ENCODE measurements around the gene RAD51B. TPM values are rescaled to one million over a fixed set of nuclear protein-coding genes. Genes with fewer than 3 reads are reported as not detected.

RAD51B gene
- total and polyA plus RNA-seq, 9 of the 15 experiments (the other 6 are each of a cell fraction or from before 2014, with no cell fraction given) = 8.5 to 17.3 (median 11.3) TPM

- TF ChIP-seq ZBTB33 (CRISPR knock-in tag; IDR thresholded peaks at IDR 0.05) = no peak; the same call in 1 of the 2 replicates
- TF ChIP-seq MAX (CRISPR knock-in tag; IDR thresholded peaks at IDR 0.05) = no peak
- no peak for TF ChIP-seq HNRNPUL1 (IDR thresholded peaks at IDR 0.05; ENCODE audit: low read length)
- no peak for TF ChIP-seq SMAD2 (IDR thresholded peaks at IDR 0.05; ENCODE audit: low read depth, low read length)
- no peak for TF ChIP-seq FOXK1 (CRISPR knock-in tag; IDR thresholded peaks at IDR 0.05; ENCODE audit: borderline replicate concordance)
- TF ChIP-seq KLF13 (tag; IDR thresholded peaks at IDR 0.05; ENCODE audit: borderline replicate concordance, low read depth) = peak; percentile 42; the same call in 1 of the 2 replicates
- peak; percentile 97 for TF ChIP-seq NCOR1 (IDR thresholded peaks at IDR 0.05)
- TF ChIP-seq, protein P1, sequence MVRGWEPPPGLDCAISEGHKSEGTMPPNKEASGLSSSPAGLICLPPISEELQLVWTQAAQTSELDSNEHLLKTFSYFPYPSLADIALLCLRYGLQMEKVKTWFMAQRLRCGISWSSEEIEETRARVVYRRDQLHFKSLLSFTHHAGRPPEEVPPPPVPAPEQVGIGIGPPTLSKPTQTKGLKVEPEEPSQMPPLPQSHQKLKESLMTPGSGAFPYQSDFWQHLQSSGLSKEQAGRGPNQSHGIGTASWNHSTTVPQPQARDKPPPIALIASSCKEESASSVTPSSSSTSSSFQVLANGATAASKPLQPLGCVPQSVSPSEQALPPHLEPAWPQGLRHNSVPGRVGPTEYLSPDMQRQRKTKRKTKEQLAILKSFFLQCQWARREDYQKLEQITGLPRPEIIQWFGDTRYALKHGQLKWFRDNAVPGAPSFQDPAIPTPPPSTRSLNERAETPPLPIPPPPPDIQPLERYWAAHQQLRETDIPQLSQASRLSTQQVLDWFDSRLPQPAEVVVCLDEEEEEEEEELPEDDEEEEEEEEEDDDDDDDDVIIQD (CRISPR knock-in tag; IDR thresholded peaks at IDR 0.05) = no peak
- TF ChIP-seq XRCC3 (IDR thresholded peaks at IDR 0.05) = no peak
- no peak for TF ChIP-seq ZNF76 (CRISPR knock-in tag; IDR thresholded peaks at IDR 0.05; ENCODE audit: borderline replicate concordance)
- no peak for TF ChIP-seq MTF1 (CRISPR knock-in tag; IDR thresholded peaks at IDR 0.05; ENCODE audit: borderline replicate concordance)
- no peak for TF ChIP-seq CEBPG (CRISPR knock-in tag; IDR thresholded peaks at IDR 0.05)
- TF ChIP-seq CEBPG (tag; conservative IDR thresholded peaks at IDR 0.05 in 1 of 2, IDR thresholded peaks at IDR 0.05 in 1 of 2) = no peak
- no peak for TF ChIP-seq CBX5 (IDR thresholded peaks at IDR 0.05; ENCODE audit: borderline replicate concordance, low read depth)
- no peak for TF ChIP-seq SMC3 (conservative IDR thresholded peaks at IDR 0.05; ENCODE audit: insufficient read depth, low read depth, low read length)
- no peak for TF ChIP-seq GTF2E2 (tag; IDR thresholded peaks at IDR 0.05)
- TF ChIP-seq CBX2 (IDR thresholded peaks at IDR 0.05; ENCODE audit: insufficient read depth, low read length, poor library complexity, severe bottlenecking) = no peak
- TF ChIP-seq SUPT5H (IDR thresholded peaks at IDR 0.05) = no peak
- no peak for TF ChIP-seq POLR2A (conservative IDR thresholded peaks at IDR 0.05)
- no peak for TF ChIP-seq RBM22 (IDR thresholded peaks at IDR 0.05; ENCODE audit: low read depth, low read length, poor library complexity, severe bottlenecking)
- TF ChIP-seq ELF2 (CRISPR knock-in tag; IDR thresholded peaks at IDR 0.05) = no peak
- TF ChIP-seq SP2 (IDR thresholded peaks at IDR 0.05; ENCODE audit: extremely low read depth, low read depth, low read length, poor library complexity, severe bottlenecking) = no peak
- TF ChIP-seq NFIX (CRISPR knock-in tag; IDR thresholded peaks at IDR 0.05; ENCODE audit: low read depth) = no peak
- TF ChIP-seq TARDBP (IDR thresholded peaks at IDR 0.05) = peak; percentile 79
These were observed 475.8 kb downstream of the RAD51B start (continued) for GRCh38 chr14:68295316-68295816.

All from K562 (cell line).